HG02970 (cell line): ENCODE data around the gene CFH.
"Not testable (repeated sequence)": the region's sequence is repeated elsewhere in the genome, so short reads cannot be mapped to it uniquely, and the experiment has no call there.

Source experiments
- ATAC-seq: cut with Tn5 transposase; IDR thresholded peaks from one replicate; pipeline ENCODE4 v1.9.1; 2021; ENCODE audit warnings: mild to moderate bottlenecking, moderate library complexity, moderate number of reproducible peaks; ENCODE audit not compliant: unreplicated experiment, low FRiP score

Gene CFH

GRCh38 chr1:196651637-196652215 is at the start of gene CFH:
CFH (plus strand) TSS chr1:196652043; CDS start chr1:196652118, 75 bp downstream.
- no peak for ATAC-seq

GRCh38 chr1:196603651-196604050 is 48.2 kb upstream of the CFH start:
- ATAC-seq, result no peak

- ATAC-seq, result no peak
These were observed 43.9 kb upstream of the CFH start for GRCh38 chr1:196607981-196608380.

- ATAC-seq, result no peak
These were observed 43.2 kb upstream of the CFH start, which contains the start of gene KCNT2 for GRCh38 chr1:196608390-196609369. KCNT2 (minus strand) TSS chr1:196608440; CDS start chr1:196608309, 131 bp downstream.

- ATAC-seq, result no peak
These were observed 42.5 kb upstream of the CFH start for GRCh38 chr1:196609370-196609737.

- no peak for ATAC-seq
These were observed 40.0 kb upstream of the CFH start for GRCh38 chr1:196611873-196612272.

- no peak for ATAC-seq
These were observed 32.1 kb upstream of the CFH start for GRCh38 chr1:196619721-196620120.

- ATAC-seq, result no peak
These were observed 28.8 kb upstream of the CFH start for GRCh38 chr1:196623079-196623478.

GRCh38 chr1:196628838-196629237 is 23.0 kb upstream of the CFH start:
- ATAC-seq, result no peak

- ATAC-seq, result no peak
These were observed 14.2 kb upstream of the CFH start for GRCh38 chr1:196637606-196638005.

- ATAC-seq, result no peak
These were observed 13.4 kb upstream of the CFH start for GRCh38 chr1:196638466-196638865.

- not testable (repeated sequence) for ATAC-seq
These were observed 12.6 kb upstream of the CFH start for GRCh38 chr1:196639291-196639690.

- no peak for ATAC-seq
These were observed 10.9 kb upstream of the CFH start for GRCh38 chr1:196640976-196641375.

- no peak for ATAC-seq
These were observed 1.9 kb upstream of the CFH start for GRCh38 chr1:196649990-196650389.

GRCh38 chr1:196650403-196650802 is 1.4 kb upstream of the CFH start:
- no peak for ATAC-seq

- ATAC-seq, result no peak
These were observed 764 bp upstream of the CFH start for GRCh38 chr1:196651079-196651478.

GRCh38 chr1:196654271-196654670 is 2.4 kb downstream of the CFH start:
- no peak for ATAC-seq

- ATAC-seq, result no peak
These were observed 3.2 kb downstream of the CFH start for GRCh38 chr1:196655071-196655470.

- ATAC-seq, result no peak
These were observed 3.7 kb downstream of the CFH start for GRCh38 chr1:196655494-196655893.

GRCh38 chr1:196659471-196659870 is 7.6 kb downstream of the CFH start:
- no peak for ATAC-seq

GRCh38 chr1:196660272-196660671 is 8.4 kb downstream of the CFH start:
- no peak for ATAC-seq

- ATAC-seq, result peak; percentile 71
These were observed 9.0 kb downstream of the CFH start for GRCh38 chr1:196660852-196661251.
